ENCODE data around the gene KL. TPM values are rescaled to one million over a fixed set of nuclear protein-coding genes. Genes with fewer than 3 reads are reported as not detected.

The KL gene
- total RNA-seq, 1 donor from 2014 or later: not detected

GRCh38 chr13:33099860-33100259, 83.6 kb downstream of the KL start:
- no peak overlapping the region for H3K4me3 Mint-ChIP-seq
- peak; percentile 62 for DNase-seq (ENCODE audit: low spot score)
- peak overlapping the region; percentile 9 for H3K4me2 ChIP-seq
- no peak for TF ChIP-seq EZH2 (IDR thresholded peaks at IDR 0.05)
- TF ChIP-seq, protein P1, sequence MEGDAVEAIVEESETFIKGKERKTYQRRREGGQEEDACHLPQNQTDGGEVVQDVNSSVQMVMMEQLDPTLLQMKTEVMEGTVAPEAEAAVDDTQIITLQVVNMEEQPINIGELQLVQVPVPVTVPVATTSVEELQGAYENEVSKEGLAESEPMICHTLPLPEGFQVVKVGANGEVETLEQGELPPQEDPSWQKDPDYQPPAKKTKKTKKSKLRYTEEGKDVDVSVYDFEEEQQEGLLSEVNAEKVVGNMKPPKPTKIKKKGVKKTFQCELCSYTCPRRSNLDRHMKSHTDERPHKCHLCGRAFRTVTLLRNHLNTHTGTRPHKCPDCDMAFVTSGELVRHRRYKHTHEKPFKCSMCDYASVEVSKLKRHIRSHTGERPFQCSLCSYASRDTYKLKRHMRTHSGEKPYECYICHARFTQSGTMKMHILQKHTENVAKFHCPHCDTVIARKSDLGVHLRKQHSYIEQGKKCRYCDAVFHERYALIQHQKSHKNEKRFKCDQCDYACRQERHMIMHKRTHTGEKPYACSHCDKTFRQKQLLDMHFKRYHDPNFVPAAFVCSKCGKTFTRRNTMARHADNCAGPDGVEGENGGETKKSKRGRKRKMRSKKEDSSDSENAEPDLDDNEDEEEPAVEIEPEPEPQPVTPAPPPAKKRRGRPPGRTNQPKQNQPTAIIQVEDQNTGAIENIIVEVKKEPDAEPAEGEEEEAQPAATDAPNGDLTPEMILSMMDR (IDR thresholded peaks at IDR 0.05): no peak
- TF ChIP-seq EZH2phosphoT487 (IDR thresholded peaks at IDR 0.05): no peak
- H3K27ac Mint-ChIP-seq: no peak overlapping the region
- no peak overlapping the region for H3K9ac ChIP-seq
- H4K20me1 ChIP-seq (ENCODE audit: low read depth): no peaks in the 10 kb centered on the region
- H3K27me3 ChIP-seq: no peaks in the 10 kb centered on the region
- H3K79me2 ChIP-seq (ENCODE audit: low read depth): no peaks in the 10 kb centered on the region
- H3K4me1 ChIP-seq: peaks cover 5% of the 10 kb centered on the region
- no peak overlapping the region for H3K4me3 ChIP-seq
- H2AFZ ChIP-seq (replicated peaks): no peak overlapping the region
- peaks cover 3% of the 10 kb centered on the region for H3K27me3 Mint-ChIP-seq (ENCODE audit: insufficient read depth, low read depth)
- H3F3A ChIP-seq (ENCODE audit: low read depth): peaks cover 5% of the 10 kb centered on the region
- no peaks in the 10 kb centered on the region for H3K4me1 Mint-ChIP-seq
- no peaks in the 10 kb centered on the region for H3K9me3 ChIP-seq (ENCODE audit: low read depth)
- H3K36me3 ChIP-seq: no peaks in the 10 kb centered on the region
- H3K9me3 Mint-ChIP-seq: peaks cover 7% of the 10 kb centered on the region
- H3K27ac ChIP-seq: no peak overlapping the region
- H3K36me3 Mint-ChIP-seq: no peaks in the 10 kb centered on the region

DNA sequence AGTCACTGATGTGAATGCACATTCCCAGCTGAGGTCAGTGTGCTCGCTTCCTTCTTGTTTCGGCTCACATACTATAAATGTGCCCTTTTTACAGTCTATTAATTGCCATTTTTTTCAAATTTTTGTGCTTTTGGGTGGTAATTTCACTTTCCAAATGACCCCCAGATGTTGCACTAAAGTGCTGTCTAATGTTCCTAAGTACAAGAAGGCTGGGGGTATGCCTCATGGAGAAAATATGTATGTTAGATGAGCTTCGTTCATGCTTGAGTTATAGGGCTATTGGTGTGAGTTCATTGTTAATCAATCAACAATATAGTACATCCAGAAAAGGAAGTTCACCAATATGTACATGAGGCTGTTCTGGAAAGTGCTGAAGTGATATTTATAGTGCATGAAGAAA, 84.7 kb downstream of the KL start:
- peaks cover 3% of the 10 kb centered on the region for H3K27me3 Mint-ChIP-seq (ENCODE audit: insufficient read depth, low read depth)
- Histone ChIP-seq H3K27ac (no peak overlapping the region), H3K4me1 (peaks cover 5% of the 10 kb centered on the region), H3F3A (ENCODE audit: low read depth) (peaks cover 5% of the 10 kb centered on the region), H2AFZ (replicated peaks) (no peak overlapping the region), H3K4me2 (no peak overlapping the region), H3K9me3 (ENCODE audit: low read depth) (no peaks in the 10 kb centered on the region), H3K27me3 (no peaks in the 10 kb centered on the region), H3K9ac (no peak overlapping the region), H4K20me1 (ENCODE audit: low read depth) (no peaks in the 10 kb centered on the region), H3K4me3 (no peak overlapping the region), H3K36me3 (no peaks in the 10 kb centered on the region), H3K79me2 (ENCODE audit: low read depth) (no peaks in the 10 kb centered on the region)
- no peak overlapping the region for H3K27ac Mint-ChIP-seq
- no peak for DNase-seq (ENCODE audit: low spot score)
- H3K9me3 Mint-ChIP-seq: peaks cover 7% of the 10 kb centered on the region
- H3K36me3 Mint-ChIP-seq: no peaks in the 10 kb centered on the region
- H3K4me1 Mint-ChIP-seq: no peaks in the 10 kb centered on the region
- no peak overlapping the region for H3K4me3 Mint-ChIP-seq
- TF ChIP-seq EZH2phosphoT487 (IDR thresholded peaks at IDR 0.05): no peak
- TF ChIP-seq, protein P1 (IDR thresholded peaks at IDR 0.05): no peak
- no peak for TF ChIP-seq EZH2 (IDR thresholded peaks at IDR 0.05)

- Histone ChIP-seq H3K27me3 (no peaks in the 10 kb centered on the region), H3K4me2 (no peak overlapping the region), H3K79me2 (ENCODE audit: low read depth) (no peaks in the 10 kb centered on the region), H4K20me1 (ENCODE audit: low read depth) (no peaks in the 10 kb centered on the region), H3K4me3 (no peak overlapping the region), H3K9me3 (ENCODE audit: low read depth) (no peaks in the 10 kb centered on the region), H3K9ac (no peak overlapping the region), H3K36me3 (no peaks in the 10 kb centered on the region), H2AFZ (replicated peaks) (no peak overlapping the region), H3F3A (ENCODE audit: low read depth) (peaks cover 5% of the 10 kb centered on the region), H3K27ac (no peak overlapping the region), H3K4me1 (peaks cover 5% of the 10 kb centered on the region)
- no peak for DNase-seq (ENCODE audit: low spot score)
- no peaks in the 10 kb centered on the region for H3K4me1 Mint-ChIP-seq
- TF ChIP-seq EZH2 (IDR thresholded peaks at IDR 0.05): no peak
- TF ChIP-seq EZH2phosphoT487 (IDR thresholded peaks at IDR 0.05): no peak
- TF ChIP-seq, protein P1 (IDR thresholded peaks at IDR 0.05): no peak
- H3K27ac Mint-ChIP-seq: no peak overlapping the region
- H3K36me3 Mint-ChIP-seq: peaks cover 2% of the 10 kb centered on the region
- peaks cover 6% of the 10 kb centered on the region for H3K27me3 Mint-ChIP-seq (ENCODE audit: insufficient read depth, low read depth)
- no peak overlapping the region for H3K4me3 Mint-ChIP-seq
- peaks cover 7% of the 10 kb centered on the region for H3K9me3 Mint-ChIP-seq
Observed at GRCh38 chr13:33101835-33102234, 85.6 kb downstream of the KL start.
